C4-2B (cell line): Measurements from ENCODE around the gene MLLT3.

Experiments used
- H3K27ac ChIP-seq: fragments of 450-650 bp; 2 replicates; pipeline ENCODE4 v1.5.1; 2017
- CTCF ChIP-seq: fragments of 450-650 bp; conservative IDR thresholded peaks from 2 replicates; pipeline ENCODE4 v1.5.1; 2017; ENCODE audit warnings: mild to moderate bottlenecking
- ZFX ChIP-seq: fragments of 450-650 bp; IDR thresholded peaks from 2 replicates; pipeline ENCODE4 v1.6.1; 2017

The MLLT3 gene

GRCh38 chr9:20642045-20642444, 19.7 kb upstream of the MLLT3 start:
- TF ChIP-seq CTCF: no peak
- TF ChIP-seq ZFX: no peak
- no peak overlapping the region for H3K27ac ChIP-seq

- TF ChIP-seq ZFX: no peak
- TF ChIP-seq CTCF: no peak
- H3K27ac ChIP-seq: no peak overlapping the region
Measured at GRCh38 chr9:20640331-20641187, 18.3 kb upstream of the MLLT3 start.

GRCh38 chr9:20636888-20637440, 14.7 kb upstream of the MLLT3 start:
- no peak overlapping the region for H3K27ac ChIP-seq
- no peak for TF ChIP-seq ZFX
- no peak for TF ChIP-seq CTCF

- TF ChIP-seq ZFX (no peak), CTCF (no peak)
- H3K27ac ChIP-seq: no peak overlapping the region
Measured at GRCh38 chr9:20634895-20635294, 12.6 kb upstream of the MLLT3 start.

- H3K27ac ChIP-seq: no peak overlapping the region
- TF ChIP-seq ZFX (no peak), CTCF (no peak)
Measured at GRCh38 chr9:20632705-20633104, 10.4 kb upstream of the MLLT3 start.

GRCh38 chr9:20630241-20630943, 8.1 kb upstream of the MLLT3 start:
- TF ChIP-seq CTCF: no peak
- no peak for TF ChIP-seq ZFX
- H3K27ac ChIP-seq: no peak overlapping the region

- no peak overlapping the region for H3K27ac ChIP-seq
Measured at GRCh38 chr9:20625003-20625349, 2.7 kb upstream of the MLLT3 start.

More at GRCh38 chr9:20625003-20625349, 2.7 kb upstream of the MLLT3 start:
- TF ChIP-seq ZFX (no peak), CTCF (peak; percentile 73)
